ENCODE results near the gene VASP. TPM values are rescaled to one million over a fixed set of nuclear protein-coding genes. Genes with fewer than 3 reads are reported as not detected.

The VASP gene
- total RNA-seq, 4 donors from 2014 or later: 81.7 to 123 (median 112) TPM

DNA sequence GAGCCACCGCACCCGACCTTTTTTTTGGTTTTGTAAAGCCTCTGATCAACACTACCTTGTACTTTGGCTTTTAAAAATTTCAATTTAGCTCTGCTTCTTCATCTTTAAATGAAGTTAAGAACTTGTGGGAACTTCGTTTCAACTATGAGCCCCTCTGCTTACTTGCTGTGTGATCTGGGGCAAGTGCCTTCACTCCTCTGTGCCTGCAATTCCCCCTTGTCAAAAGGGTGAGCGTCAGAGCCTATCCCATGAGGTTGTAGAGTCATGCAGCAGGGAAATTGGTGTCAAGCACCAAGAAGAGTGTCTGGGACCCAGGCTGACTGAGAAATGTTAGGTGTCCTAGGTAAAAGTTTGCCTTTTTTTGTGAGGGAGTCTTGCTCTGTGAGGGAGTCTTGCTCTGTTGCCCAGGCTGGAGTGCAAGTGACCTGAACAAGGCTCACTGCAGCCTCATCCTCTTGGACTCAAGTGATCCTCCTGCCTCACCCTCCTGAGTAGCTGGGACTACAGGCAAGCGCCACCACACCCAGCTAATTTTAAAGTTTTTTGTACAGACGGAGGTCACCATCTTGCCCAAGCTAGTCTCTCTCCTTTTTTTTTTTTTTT lies 5.7 kb downstream of the VASP start:
- peak overlapping the region; percentile 82 to 90 (median 85) for H3K27ac ChIP-seq
- no peak for TF ChIP-seq POLR2A (IDR thresholded peaks at IDR 0.05)
- TF ChIP-seq, protein P1, sequence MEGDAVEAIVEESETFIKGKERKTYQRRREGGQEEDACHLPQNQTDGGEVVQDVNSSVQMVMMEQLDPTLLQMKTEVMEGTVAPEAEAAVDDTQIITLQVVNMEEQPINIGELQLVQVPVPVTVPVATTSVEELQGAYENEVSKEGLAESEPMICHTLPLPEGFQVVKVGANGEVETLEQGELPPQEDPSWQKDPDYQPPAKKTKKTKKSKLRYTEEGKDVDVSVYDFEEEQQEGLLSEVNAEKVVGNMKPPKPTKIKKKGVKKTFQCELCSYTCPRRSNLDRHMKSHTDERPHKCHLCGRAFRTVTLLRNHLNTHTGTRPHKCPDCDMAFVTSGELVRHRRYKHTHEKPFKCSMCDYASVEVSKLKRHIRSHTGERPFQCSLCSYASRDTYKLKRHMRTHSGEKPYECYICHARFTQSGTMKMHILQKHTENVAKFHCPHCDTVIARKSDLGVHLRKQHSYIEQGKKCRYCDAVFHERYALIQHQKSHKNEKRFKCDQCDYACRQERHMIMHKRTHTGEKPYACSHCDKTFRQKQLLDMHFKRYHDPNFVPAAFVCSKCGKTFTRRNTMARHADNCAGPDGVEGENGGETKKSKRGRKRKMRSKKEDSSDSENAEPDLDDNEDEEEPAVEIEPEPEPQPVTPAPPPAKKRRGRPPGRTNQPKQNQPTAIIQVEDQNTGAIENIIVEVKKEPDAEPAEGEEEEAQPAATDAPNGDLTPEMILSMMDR (IDR thresholded peaks at IDR 0.05): no peak
- no peaks in the 10 kb centered on the region for H3K27me3 ChIP-seq
- DNase-seq: no peak
- H3K9me3 ChIP-seq: no peaks in the 10 kb centered on the region
- H3K36me3 ChIP-seq: peaks cover 0 to 6% (median 0%) of the 10 kb centered on the region in 3 donors
- H3K4me3 ChIP-seq: no peak overlapping the region
- peaks cover 0 to 84% (median 34%) of the 10 kb centered on the region in 4 donors for H3K4me1 ChIP-seq

DNA sequence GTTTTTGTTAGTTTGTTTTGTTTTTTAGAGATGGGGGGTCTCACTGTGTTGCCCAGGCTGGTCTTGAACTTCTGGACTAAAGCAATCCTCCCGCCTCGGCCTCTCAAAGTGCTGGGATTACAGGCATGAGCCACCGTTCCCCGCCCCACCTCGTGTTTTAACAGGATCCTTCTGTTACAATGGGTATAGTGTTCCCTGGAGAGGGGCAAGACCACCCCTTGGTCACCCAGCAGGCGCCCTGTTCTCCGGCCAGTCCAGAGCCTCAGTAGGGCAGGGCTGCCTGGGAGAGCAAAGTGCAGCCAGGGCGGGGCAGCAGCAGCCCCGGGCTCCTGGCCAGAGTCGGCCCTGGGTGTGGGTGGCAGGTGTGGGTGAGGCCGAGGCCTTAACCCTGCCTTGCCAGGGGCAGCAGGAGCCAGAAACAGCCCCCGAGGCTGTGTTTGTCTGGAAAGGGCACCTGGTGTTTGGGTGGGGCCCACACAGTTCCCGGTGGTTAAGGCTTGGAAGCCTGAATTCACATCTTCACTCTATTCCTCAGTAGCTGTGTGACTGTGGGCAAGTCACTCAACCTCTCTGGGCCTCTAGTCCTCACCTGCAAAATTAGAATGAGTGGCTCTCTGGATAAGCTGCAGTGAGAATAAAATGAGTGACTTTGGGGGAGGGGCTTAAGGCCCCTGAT lies 7.2 kb downstream of the VASP start:
- DNase-seq: peak in 2 of 3 donors; percentile 89 to 95

DNA sequence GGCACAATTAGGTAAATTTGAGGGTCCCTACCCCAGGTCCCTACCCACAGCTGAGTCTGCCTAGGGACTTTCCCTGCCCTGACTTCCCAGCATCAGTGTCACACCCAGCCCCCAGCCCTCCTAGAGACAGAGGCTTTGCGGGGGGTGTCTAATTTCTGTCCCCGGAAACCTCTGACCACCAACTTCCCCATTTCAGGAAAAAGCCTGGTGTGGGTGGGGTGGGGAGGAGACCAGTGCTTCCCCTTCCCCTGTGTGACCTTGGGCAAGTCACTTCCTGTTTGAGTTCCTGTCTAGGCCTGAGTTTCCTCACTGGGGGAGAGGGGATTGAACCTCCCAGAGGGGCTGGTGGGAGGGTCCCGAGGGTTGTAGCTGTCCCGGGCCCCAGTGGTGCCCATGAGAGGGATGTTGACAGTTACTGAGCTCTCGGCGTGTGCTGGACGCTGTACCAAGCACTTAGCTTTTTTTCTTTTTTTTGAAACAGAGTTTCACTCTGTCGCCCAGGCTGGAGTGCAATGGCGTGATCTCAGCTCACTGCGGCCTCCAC lies 7.9 kb downstream of the VASP start:
- TF ChIP-seq POLR2A (IDR thresholded peaks at IDR 0.05): no peak
- TF ChIP-seq, protein P1 (IDR thresholded peaks at IDR 0.05): no peak
- peak overlapping the region in 3 of 4 donors; percentile 2 to 23 (median 13) for H3K4me3 ChIP-seq
- peak overlapping the region; percentile 82 to 90 (median 85) for H3K27ac ChIP-seq
- peaks cover 2 to 85% (median 29%) of the 10 kb centered on the region in 4 donors for H3K4me1 ChIP-seq
- peak; percentile 49 to 86 (median 83) for DNase-seq
- peaks cover 0 to 21% (median 0%) of the 10 kb centered on the region in 3 donors for H3K36me3 ChIP-seq
- H3K27me3 ChIP-seq: no peaks in the 10 kb centered on the region
- no peaks in the 10 kb centered on the region for H3K9me3 ChIP-seq

More for the DNA sequence above, 7.2 kb downstream of the VASP start:
- TF ChIP-seq POLR2A (IDR thresholded peaks at IDR 0.05): peak in 1 of 2 donors; percentile 74
- TF ChIP-seq, protein P1 (IDR thresholded peaks at IDR 0.05): peak in 1 of 6 experiments; percentile 2
- Histone ChIP-seq H3K27me3 (no peaks in the 10 kb centered on the region), H3K27ac (peak overlapping the region; percentile 82 to 90 (median 85)), H3K36me3 (peaks cover 0 to 18% (median 0%) of the 10 kb centered on the region in 3 donors), H3K9me3 (no peaks in the 10 kb centered on the region), H3K4me1 (peaks cover 2 to 90% (median 33%) of the 10 kb centered on the region in 4 donors), H3K4me3 (peak overlapping the region in 3 of 4 donors; percentile 2 to 23 (median 13))

DNA sequence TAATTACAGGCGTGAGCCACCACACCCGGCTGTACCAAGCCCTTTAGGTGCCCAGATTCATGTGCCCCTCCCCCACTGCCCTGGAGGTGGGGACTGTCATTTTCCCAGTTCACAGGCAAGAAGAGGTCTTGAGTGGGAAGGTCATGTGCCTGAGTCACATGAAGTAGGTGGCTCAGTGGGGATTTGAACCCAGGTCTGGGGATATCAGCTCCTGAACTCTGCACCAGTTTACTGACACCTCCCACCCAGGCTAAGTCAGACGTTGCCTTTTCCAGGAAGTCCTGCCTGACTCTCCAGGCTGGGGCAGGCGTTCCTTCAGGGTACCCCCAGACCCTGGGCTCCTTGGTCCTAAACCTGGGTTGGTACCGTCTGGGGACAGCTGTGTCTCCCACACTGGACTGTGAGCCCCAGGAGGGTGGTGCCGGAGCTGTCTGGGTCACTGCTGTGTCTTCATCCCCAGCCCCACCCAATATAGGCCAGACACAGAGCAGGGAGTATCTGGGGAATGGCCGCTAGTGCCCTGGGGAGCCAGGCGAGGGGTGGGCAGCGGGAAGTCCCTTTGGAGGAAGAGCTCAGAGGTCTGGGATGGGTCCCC lies 8.6 kb downstream of the VASP start:
- Histone ChIP-seq H3K4me3 (no peak overlapping the region), H3K36me3 (peaks cover 0 to 29% (median 0%) of the 10 kb centered on the region in 3 donors), H3K4me1 (peaks cover 2 to 85% (median 27%) of the 10 kb centered on the region in 4 donors), H3K27ac (peak overlapping the region; percentile 82 to 90 (median 85)), H3K9me3 (no peaks in the 10 kb centered on the region), H3K27me3 (no peaks in the 10 kb centered on the region)
- peak in 2 of 3 donors; percentile 80 to 81 for DNase-seq
- peak in 1 of 2 donors; percentile 44 for TF ChIP-seq POLR2A (IDR thresholded peaks at IDR 0.05)
- TF ChIP-seq, protein P1 (IDR thresholded peaks at IDR 0.05): peak in 2 of 6 experiments; percentile 23 to 24

DNA sequence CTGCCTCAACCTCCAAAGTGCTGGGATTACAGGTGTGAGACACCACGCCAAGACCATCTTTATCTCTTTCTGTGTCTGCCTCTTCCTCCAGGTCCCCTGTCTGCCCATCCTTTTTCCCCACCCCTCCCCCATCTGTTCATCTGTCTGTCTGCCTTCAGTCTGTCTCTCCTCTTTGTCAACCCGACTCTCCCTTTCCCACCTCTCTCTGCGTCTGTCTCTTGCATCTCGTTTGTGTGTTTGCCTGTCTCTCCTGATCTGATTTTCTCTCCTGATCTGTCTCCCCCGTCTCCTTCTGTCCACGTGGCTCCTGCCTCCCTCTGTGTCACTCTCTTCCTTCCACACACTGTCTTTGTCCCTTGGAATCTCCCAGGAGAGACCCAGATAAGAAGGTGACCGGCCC lies 10.0 kb downstream of the VASP start:
- no peak for DNase-seq
- H3K27me3 ChIP-seq: no peaks in the 10 kb centered on the region
- H3K36me3 ChIP-seq: peaks cover 0 to 42% (median 0%) of the 10 kb centered on the region in 3 donors
- H3K27ac ChIP-seq: peak overlapping the region in 2 of 4 donors; percentile 77 to 87
- peaks cover 2 to 83% (median 24%) of the 10 kb centered on the region in 4 donors for H3K4me1 ChIP-seq
- no peaks in the 10 kb centered on the region for H3K9me3 ChIP-seq
- TF ChIP-seq POLR2A (IDR thresholded peaks at IDR 0.05): no peak
- TF ChIP-seq, protein P1 (IDR thresholded peaks at IDR 0.05): no peak
- no peak overlapping the region for H3K4me3 ChIP-seq
